CD4-positive, alpha-beta T cell (primary cell): Measurements from ENCODE around the gene CMTM5. TPM values are rescaled to one million over a fixed set of nuclear protein-coding genes. Genes with fewer than 3 reads are reported as not detected.

Source experiments
- ATAC-seq: fragments of 200-7000 bp; cut with Tn5 transposase; one replicate; pipeline ENCODE4 v1.10.0; 2022; ENCODE audit warnings: mild to moderate bottlenecking; ENCODE audit not compliant: poor library complexity
- CTCF ChIA-PET: fragments of 350-600 bp; sonication (Branson Sonifier 250); formaldehyde crosslinking; loops from one replicate; lab custom pipeline; 2021; ENCODE audit warnings: antibody characterized with exemption, inconsistent platforms; lab: Charles Lee
- POLR2A ChIA-PET: fragments of 350-600 bp; sonication (Branson Sonifier 250); formaldehyde crosslinking; loops from one replicate; lab custom pipeline; 2021; ENCODE audit warnings: antibody characterized with exemption, inconsistent platforms; lab: Charles Lee
- DNase-seq, 14 experiments: peaks; one replicate each; pipeline ENCODE4 v3.0.0-alpha.2; 2013 to 2020; ENCODE audit warnings: mixed read lengths in 2 of 14
- H3K27ac ChIP-seq, 2 donors: one replicate each; pipeline versions ENCODE4 v1.5.1 to v1.7.0; 2013; ENCODE audit warnings: low read length in 2 of 2, low read depth in 1 of 2, mild to moderate bottlenecking in 1 of 2
- H3K27me3 ChIP-seq, 2 experiments: 1 replicate in 1 of 2; 2 replicates in 1 of 2; pipeline versions ENCODE4 v1.6.1 to v1.7.0; 2013; ENCODE audit warnings: low read length in 2 of 2, control low read depth in 1 of 2, mild to moderate bottlenecking in 1 of 2, moderate library complexity in 1 of 2; ENCODE audit not compliant: insufficient read depth in 2 of 2, control insufficient read depth in 1 of 2
- H3K36me3 ChIP-seq: one replicate; pipeline ENCODE4 v1.6.1; 2013; ENCODE audit warnings: low read length, control low read depth; ENCODE audit not compliant: insufficient read depth
- H3K4me1 ChIP-seq: one replicate; pipeline ENCODE4 v1.6.1; 2013; ENCODE audit warnings: low read length, control low read depth; ENCODE audit not compliant: insufficient read depth
- H3K4me3 ChIP-seq: one replicate; pipeline ENCODE4 v1.5.1; 2013; ENCODE audit warnings: mild to moderate bottlenecking, low read length, moderate library complexity
- H3K9me3 ChIP-seq, 2 experiments: 1 replicate in 1 of 2; 2 replicates in 1 of 2; pipeline versions ENCODE4 v1.6.1 to v1.7.0; 2013; ENCODE audit warnings: low read length in 2 of 2, mild to moderate bottlenecking in 2 of 2, control low read depth in 1 of 2, moderate library complexity in 1 of 2; ENCODE audit not compliant: control insufficient read depth in 1 of 2, insufficient read depth in 1 of 2
- H3K27ac Mint-ChIP-seq: one replicate; pipeline ENCODE4 v1.8.0; 2020; ENCODE audit warnings: mixed read lengths
- H3K27me3 Mint-ChIP-seq: one replicate; pipeline ENCODE4 v1.8.0; 2021; ENCODE audit warnings: mixed read lengths
- H3K36me3 Mint-ChIP-seq: one replicate; pipeline ENCODE4 v1.8.0; 2021; ENCODE audit warnings: low read depth, mixed read lengths
- H3K4me1 Mint-ChIP-seq: one replicate; pipeline ENCODE4 v1.8.0; 2021; ENCODE audit warnings: low read depth, mixed read lengths
- H3K4me3 Mint-ChIP-seq: one replicate; pipeline ENCODE4 v1.8.0; 2020; ENCODE audit warnings: mild to moderate bottlenecking, mixed read lengths
- H3K9me3 Mint-ChIP-seq: one replicate; pipeline ENCODE4 v1.8.0; 2020; ENCODE audit warnings: mixed read lengths
- CTCF ChIP-seq: fragments of 200-600 bp; IDR thresholded peaks from one replicate; pipeline ENCODE4 v1.8.0; 2022; ENCODE audit warnings: antibody characterized with exemption, mild to moderate bottlenecking
- intact Hi-C, 2 experiments: fragments of 100-400 bp; cut with DNase I in 1 of 2; cut with micrococcal nuclease in 1 of 2; formaldehyde crosslinking; loops; one replicate each; pipeline versions ENCODE4 v1.15.1 to v1.9.0; 2023 to 2025; cut with DNase I, micrococcal nuclease
- total RNA-seq, 174 experiments: library from RNA in 2 of 174; stranded (reverse) in 2 of 174; gene quantifications; one replicate each; pipeline ENCODE4 v1.2.3 and lab custom pipeline; 2021 to 2026

The CMTM5 gene
- total RNA-seq, 2 experiments from 2014 or later, result not detected

GRCh38 chr14:23361763-23362162 lies 15.1 kb upstream of the CMTM5 start:
- ChIA-PET CTCF (interaction anchor here (1.1 kb wide), 1 partner anchor 19 kb away, joined by 3 read pairs; no protein-coding TSS in a partner anchor), POLR2A (no interaction called here)
- no peak for TF ChIP-seq CTCF
- H3K27ac ChIP-seq, result no peak overlapping the region
- intact Hi-C loops, result no loop called here
- peaks cover 15% of the 10 kb centered on the region in 2 experiments for H3K27me3 ChIP-seq
- H3K9me3 ChIP-seq, result peaks cover 0 to 9% of the 10 kb centered on the region in 2 experiments
- H3K4me3 ChIP-seq, result no peak overlapping the region
- Mint-ChIP-seq H3K9me3 (no peaks in the 10 kb centered on the region), H3K36me3 (no peaks in the 10 kb centered on the region), H3K27me3 (peaks cover 35% of the 10 kb centered on the region), H3K4me3 (no peak overlapping the region), H3K27ac (no peak overlapping the region), H3K4me1 (no peaks in the 10 kb centered on the region)
- ATAC-seq (no peak), DNase-seq (no peak)
- no peaks in the 10 kb centered on the region for H3K36me3 ChIP-seq
- H3K4me1 ChIP-seq, result peaks cover 8% of the 10 kb centered on the region

GRCh38 chr14:23362200-23362599 lies 14.6 kb upstream of the CMTM5 start:
- H3K27ac Mint-ChIP-seq, result no peak overlapping the region
- H3K27me3 Mint-ChIP-seq, result peaks cover 39% of the 10 kb centered on the region
- ChIA-PET CTCF (interaction anchor here (1.1 kb wide), 1 partner anchor 18 kb away, joined by 3 read pairs; no protein-coding TSS in a partner anchor), POLR2A (no interaction called here)
- no peak for TF ChIP-seq CTCF
- ATAC-seq (no peak), DNase-seq (no peak)
- Histone ChIP-seq H3K4me1 (peaks cover 8% of the 10 kb centered on the region), H3K27me3 (peaks cover 17 to 19% of the 10 kb centered on the region in 2 experiments), H3K4me3 (no peak overlapping the region), H3K27ac (no peak overlapping the region), H3K36me3 (no peaks in the 10 kb centered on the region), H3K9me3 (peaks cover 0 to 9% of the 10 kb centered on the region in 2 experiments)
- intact Hi-C loops, result no loop called here
- no peaks in the 10 kb centered on the region for H3K36me3 Mint-ChIP-seq
- no peaks in the 10 kb centered on the region for H3K4me1 Mint-ChIP-seq
- no peak overlapping the region for H3K4me3 Mint-ChIP-seq
- H3K9me3 Mint-ChIP-seq, result no peaks in the 10 kb centered on the region

DNA sequence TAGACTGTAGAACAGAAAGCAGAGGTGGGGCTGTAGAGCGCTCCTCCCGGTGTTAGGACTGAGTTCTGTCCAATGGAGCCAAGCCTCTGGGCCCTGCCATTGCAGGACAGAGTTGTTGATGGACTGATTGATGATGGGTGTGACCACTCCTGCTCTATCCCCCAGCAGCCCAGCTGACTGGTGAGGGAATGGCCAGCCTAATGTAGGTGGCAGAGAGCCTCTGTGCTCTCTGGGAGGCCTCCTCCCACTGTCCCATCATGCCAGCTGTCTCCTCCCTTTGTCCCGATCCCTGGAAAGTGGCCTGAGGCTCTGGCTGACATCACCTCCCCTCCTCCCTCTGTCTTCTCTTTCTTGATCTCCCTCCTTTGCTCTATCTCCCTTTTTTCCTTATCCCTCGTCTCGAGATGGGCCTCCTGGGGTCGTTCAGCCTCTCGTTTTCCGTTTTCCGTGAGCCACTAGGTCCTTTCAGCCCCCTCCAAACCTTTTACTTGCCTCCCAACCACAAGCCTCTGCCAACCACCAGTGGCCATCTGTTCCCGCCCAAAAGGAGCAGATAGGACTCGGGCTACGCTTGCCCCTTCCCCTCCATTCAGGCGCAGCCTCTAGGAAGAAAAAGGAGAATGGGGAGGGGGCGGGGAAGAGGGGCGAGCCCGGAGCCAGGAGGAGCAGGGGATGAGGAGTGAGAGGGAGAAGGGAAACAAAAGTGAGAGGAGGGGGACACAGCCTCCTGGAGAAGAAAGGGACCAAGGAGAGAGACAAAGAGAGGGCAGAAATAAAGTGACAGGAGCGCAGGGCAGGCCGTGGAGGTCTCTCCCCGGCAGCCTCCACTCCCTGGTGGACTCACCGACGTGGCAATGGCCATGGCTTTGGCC lies 12.4 kb upstream of the CMTM5 start:
- ChIA-PET POLR2A (no interaction called here), CTCF (no interaction called here)
- H3K4me1 Mint-ChIP-seq, result no peaks in the 10 kb centered on the region
- peaks cover 0 to 9% of the 10 kb centered on the region in 2 experiments for H3K9me3 ChIP-seq
- peaks cover 8% of the 10 kb centered on the region for H3K4me1 ChIP-seq
- no peak overlapping the region for H3K27ac ChIP-seq
- H3K4me3 ChIP-seq, result no peak overlapping the region
- TF ChIP-seq CTCF, result no peak
- DNase-seq (no peak), ATAC-seq (no peak)
- no peaks in the 10 kb centered on the region for H3K36me3 ChIP-seq
- intact Hi-C loops, result no loop called here
- H3K36me3 Mint-ChIP-seq, result no peaks in the 10 kb centered on the region
- no peaks in the 10 kb centered on the region for H3K9me3 Mint-ChIP-seq
- H3K4me3 Mint-ChIP-seq, result no peak overlapping the region
- peaks cover 56% of the 10 kb centered on the region for H3K27me3 Mint-ChIP-seq
- peaks cover 24 to 27% of the 10 kb centered on the region in 2 experiments for H3K27me3 ChIP-seq
- no peak overlapping the region for H3K27ac Mint-ChIP-seq
